GM23248 (cell line): ENCODE measurements around the gene BOLL.

Source experiments
- EZH2 ChIP-seq: fragments of 200-600 bp; sonication (generic); IDR thresholded peaks from 2 replicates; pipeline ENCODE4 v1.6.1; 2018; ENCODE audit warnings: antibody characterized with exemption, mild to moderate bottlenecking; ENCODE audit not compliant: insufficient read depth, poor library complexity, severe bottlenecking
- EZH2phosphoT487 ChIP-seq: fragments of 200-600 bp; sonication (generic); IDR thresholded peaks from 2 replicates; pipeline ENCODE4 v1.6.1; 2018; ENCODE audit warnings: antibody characterized with exemption, moderate library complexity, mild to moderate bottlenecking, low read depth; ENCODE audit not compliant: insufficient read depth

- TF ChIP-seq EZH2phosphoT487 (no peak), EZH2 (no peak)
Measured at GRCh38 chr2:197705121-197705911, 79.8 kb downstream of the BOLL start, which contains the start of gene MARS2.
